SK-N-SH (cell line): Measurements from ENCODE around the gene CHID1. TPM values are rescaled to one million over a fixed set of nuclear protein-coding genes. Genes with fewer than 3 reads are reported as not detected.

Experiments used
- CTCF ChIA-PET: fragments of 300-600, 350-600 bp; formaldehyde crosslinking; extraction: SDS; loops from one replicate; lab custom pipeline; 2021; lab: Yijun Ruan, JAX
- POLR2A ChIA-PET: fragments of 350-600 bp; sonication (Branson Sonifier 250); formaldehyde crosslinking; extraction: SDS; loops from one replicate; lab custom pipeline; 2020; ENCODE audit warnings: antibody characterized with exemption, inconsistent platforms; lab: Yijun Ruan, JAX
- DNase-seq: peaks from one replicate; pipeline ENCODE4 v3.0.0; 2012
- H2AFZ ChIP-seq: fragments of 200-600 bp; sonication (generic); 2 replicates; pipeline ENCODE4 v1.8.1; 2016; ENCODE audit warnings: antibody characterized with exemption, mild to moderate bottlenecking, low read depth
- H3F3A ChIP-seq: fragments of 200-600 bp; sonication (generic); replicated peaks from 2 replicates; pipeline ENCODE3; 2016; ENCODE audit warnings: antibody characterized with exemption, mild to moderate bottlenecking; ENCODE audit not compliant: insufficient read depth
- H3K27ac ChIP-seq, 2 experiments: fragments of 200-500 bp in 1 of 2; fragments of 200-600 bp in 1 of 2; sonication (Bioruptor generic) in 1 of 2; sonication (generic), shearing (Covaris generic) in 1 of 2; 2 replicates each; pipeline versions ENCODE4 v1.5.1 to v1.6.1; 2014 to 2016; ENCODE audit warnings: low read depth in 2 of 2, inconsistent platforms in 1 of 2, low read length in 1 of 2, mild to moderate bottlenecking in 1 of 2, mixed read lengths in 1 of 2
- H3K27me3 ChIP-seq: fragments of 200-600 bp; sonication (generic), shearing (Covaris generic); 2 replicates; pipeline ENCODE4 v1.6.1; 2016; ENCODE audit warnings: mixed run types; ENCODE audit not compliant: insufficient read depth
- H3K36me3 ChIP-seq, 2 experiments: fragments of 200-500 bp in 1 of 2; fragments of 200-600 bp in 1 of 2; sonication (Bioruptor generic) in 1 of 2; sonication (generic) in 1 of 2; replicated peaks in 1 of 2; 2 replicates each; pipeline versions ENCODE3 to v1.5.1; 2014 to 2016; ENCODE audit warnings: low read length in 1 of 2, mild to moderate bottlenecking in 1 of 2; ENCODE audit not compliant: insufficient read depth in 2 of 2, control insufficient read depth in 1 of 2
- H3K4me1 ChIP-seq, 2 experiments: fragments of 200-500 bp in 1 of 2; fragments of 200-600 bp in 1 of 2; sonication (Bioruptor generic) in 1 of 2; sonication (generic), shearing (Covaris generic) in 1 of 2; 2 replicates each; pipeline versions ENCODE4 v1.5.1 to v1.6.1; 2014 to 2016; ENCODE audit warnings: low read depth in 1 of 2, low read length in 1 of 2, mixed run types in 1 of 2; ENCODE audit not compliant: insufficient read depth in 2 of 2, control insufficient read depth in 1 of 2
- H3K4me2 ChIP-seq: fragments of 200-600 bp; sonication (generic), shearing (Covaris generic); 2 replicates; pipeline ENCODE4 v1.6.1; 2017; ENCODE audit warnings: mixed run types
- H3K4me3 ChIP-seq, 2 experiments: fragments of 200-500 bp in 1 of 2; fragments of 200-600 bp in 1 of 2; sonication (Bioruptor generic) in 1 of 2; sonication (generic), shearing (Covaris generic) in 1 of 2; 2 replicates each; pipeline versions ENCODE4 v1.5.1 to v1.8.1; 2014 to 2016; ENCODE audit warnings: low read depth in 2 of 2, inconsistent platforms in 1 of 2, low read length in 1 of 2, mild to moderate bottlenecking in 1 of 2, mixed read lengths in 1 of 2, moderate library complexity in 1 of 2
- H3K79me2 ChIP-seq: fragments of 200-600 bp; sonication (generic); 2 replicates; pipeline ENCODE4 v1.8.1; 2017; ENCODE audit warnings: mild to moderate bottlenecking; ENCODE audit not compliant: insufficient read depth
- H3K9ac ChIP-seq: fragments of 200-600 bp; sonication (generic); 2 replicates; pipeline ENCODE4 v1.6.1; 2017; ENCODE audit warnings: mixed run types
- H3K9me2 ChIP-seq: fragments of 200-600 bp; sonication (generic); 2 replicates; pipeline ENCODE4 v1.6.1; 2017; ENCODE audit warnings: mixed run types
- H3K9me3 ChIP-seq: fragments of 200-600 bp; sonication (generic); 2 replicates; pipeline ENCODE4 v1.6.1; 2017; ENCODE audit warnings: mixed run types, mild to moderate bottlenecking, moderate library complexity
- H4K20me1 ChIP-seq: fragments of 200-600 bp; sonication (generic); 2 replicates; pipeline ENCODE4 v1.6.1; 2017; ENCODE audit warnings: mild to moderate bottlenecking, mixed run types; ENCODE audit not compliant: insufficient read depth
- CHD2 ChIP-seq: fragments of 150-350 bp; IDR thresholded peaks from 2 replicates; pipeline ENCODE4 v1.6.1; 2018; ENCODE audit warnings: low read length; ENCODE audit not compliant: partially characterized antibody
- EZH2phosphoT487 ChIP-seq: fragments of 200-600 bp; sonication (generic); IDR thresholded peaks from 2 replicates; pipeline ENCODE4 v1.6.1; 2017; ENCODE audit warnings: low read depth, mixed run types, mild to moderate bottlenecking, antibody characterized with exemption, moderate library complexity, borderline replicate concordance
- FOSL2 ChIP-seq: IDR thresholded peaks from 2 replicates; pipeline ENCODE4 v1.4.0; 2012; ENCODE audit warnings: low read depth, mild to moderate bottlenecking, moderate library complexity, borderline replicate concordance
- FOXJ3 ChIP-seq: sonication (generic); formaldehyde crosslinking; IDR thresholded peaks from 2 replicates; pipeline ENCODE4 v1.5.1; 2020; ENCODE audit warnings: mild to moderate bottlenecking, missing genetic modification reagents
- FOXM1 ChIP-seq: IDR thresholded peaks from 2 replicates; pipeline ENCODE4 v1.4.0; 2012; ENCODE audit warnings: low read depth, mild to moderate bottlenecking
- GATA2 ChIP-seq: sonication (generic); formaldehyde crosslinking; IDR thresholded peaks from 2 replicates; pipeline ENCODE4 v1.5.0; 2020; ENCODE audit warnings: mild to moderate bottlenecking, missing genetic modification reagents
- MXI1 ChIP-seq: IDR thresholded peaks from 2 replicates; pipeline ENCODE4 v1.6.1; 2012; ENCODE audit warnings: mild to moderate bottlenecking, low read depth, low read length, improper control_type of control experiment
- NFIC ChIP-seq: IDR thresholded peaks from 2 replicates; pipeline ENCODE4 v1.4.0; 2012; ENCODE audit warnings: borderline replicate concordance
- POLR2AphosphoS5 ChIP-seq: IDR thresholded peaks from 2 replicates; pipeline ENCODE4 v1.6.1; 2012; ENCODE audit warnings: low read depth, low read length
- RCOR1 ChIP-seq: fragments of 150-350 bp; IDR thresholded peaks from 2 replicates; pipeline ENCODE4 v1.6.1; 2017; ENCODE audit warnings: antibody characterized with exemption, low read length
- RFX5 ChIP-seq: IDR thresholded peaks from 2 replicates; pipeline ENCODE4 v1.6.1; 2012; ENCODE audit warnings: mild to moderate bottlenecking, improper control_type of control experiment, low read length
- TAF1 ChIP-seq: IDR thresholded peaks from 2 replicates; pipeline ENCODE4 v1.6.1; 2012; ENCODE audit warnings: low read depth, mild to moderate bottlenecking, low read length, moderate library complexity, borderline replicate concordance
- TCF12 ChIP-seq: IDR thresholded peaks from 2 replicates; pipeline ENCODE4 v1.4.0; 2012
- TEAD4 ChIP-seq: IDR thresholded peaks from 2 replicates; pipeline ENCODE4 v1.4.0; 2012; ENCODE audit warnings: mild to moderate bottlenecking, borderline replicate concordance; ENCODE audit not compliant: insufficient read depth
- YY1 ChIP-seq: IDR thresholded peaks from 2 replicates; pipeline ENCODE4 v1.4.0; 2012; ENCODE audit warnings: low read depth, mild to moderate bottlenecking
- WGBS: methylation state at CpG from one replicate; pipeline ENCODE4 v1.1.6; 2017; ENCODE audit warnings: low lambda C conversion rate; 5-methylcytosine and 5-hydroxymethylcytosine counted together
- polyA plus RNA-seq, 3 experiments: library from polyadenylated mRNA; depleted of rRNA; stranded (reverse); fragments of >200 nt; gene quantifications; 2 replicates each; pipeline ENCODE4 v1.2.3, GENCODE V29; 2012
- TF ChIP-seq, protein P1 (sequence below): IDR thresholded peaks from 2 replicates; pipeline ENCODE4; 2012
- TF ChIP-seq, protein P2 (sequence below): IDR thresholded peaks from 2 replicates; pipeline ENCODE4 v1.6.1; 2012; ENCODE audit warnings: mild to moderate bottlenecking, low read depth, low read length, moderate library complexity
- TF ChIP-seq, protein P3 (sequence below): fragments of 150-350 bp; IDR thresholded peaks from 2 replicates; pipeline ENCODE4 v1.6.1; 2016; ENCODE audit warnings: mild to moderate bottlenecking, low read depth, low read length
- TF ChIP-seq, protein P4 (sequence below): fragments of 150-350 bp; IDR thresholded peaks from 2 replicates; pipeline ENCODE4 v1.6.1; 2017; ENCODE audit warnings: antibody characterized with exemption, low read length, low read depth, borderline replicate concordance
- TF ChIP-seq, protein P5 (sequence below): IDR thresholded peaks from 2 replicates; pipeline ENCODE4 v1.4.0; 2012; ENCODE audit warnings: low read depth
- TF ChIP-seq, protein P6 (sequence below): IDR thresholded peaks from 2 replicates; pipeline ENCODE4 v1.4.0; 2012; ENCODE audit warnings: low read depth, borderline replicate concordance
- TF ChIP-seq, protein P7 (sequence below): IDR thresholded peaks from 2 replicates; pipeline ENCODE4 v1.4.0; 2012; ENCODE audit warnings: low read depth, borderline replicate concordance

Gene CHID1
- polyA plus RNA-seq, 1 of the 3 experiments (the other 2 are of a cell fraction): 231 TPM

DNA sequence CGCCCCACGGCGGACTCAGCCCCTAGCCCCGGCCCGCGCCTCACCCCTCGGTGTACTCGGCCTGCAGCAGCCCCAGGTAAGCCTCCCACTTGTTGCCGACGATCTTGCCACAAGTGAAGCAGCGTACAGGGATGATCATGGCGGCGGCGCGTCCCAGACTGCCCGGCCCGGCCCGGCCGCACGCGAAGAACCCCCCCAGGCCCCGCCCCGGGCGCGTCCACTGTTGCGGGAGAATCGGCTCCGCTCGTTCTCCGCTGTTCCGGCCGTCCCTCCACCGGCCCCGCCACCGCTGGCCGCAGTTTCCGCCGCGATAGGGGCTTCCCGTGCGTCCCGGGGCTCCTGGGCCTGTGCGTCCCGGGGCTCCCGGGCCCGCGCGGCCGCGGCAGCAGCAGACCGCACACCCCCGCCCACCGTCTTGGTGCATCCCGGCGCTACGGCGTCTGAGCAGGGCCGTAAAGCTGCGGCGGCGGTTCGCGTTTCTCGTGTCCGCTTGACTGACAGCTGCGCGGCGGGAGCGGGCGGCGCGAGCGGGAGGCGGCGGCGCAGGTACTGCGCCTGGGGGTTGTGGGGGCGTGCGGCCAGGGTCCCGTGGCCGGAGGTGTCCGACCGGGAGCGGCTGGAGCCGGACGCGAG is 68.1 kb downstream of the CHID1 start, which contains the start of the genes POLR2L and TSPAN4:
POLR2L (minus strand) TSS at position 160 of the 633 bp plus-strand sequence; CDS start at position 139, 21 bp downstream.
TSPAN4 (plus strand) TSS at position 483 of the 633 bp plus-strand sequence. CDS start 7,453 bp downstream, outside the sequence.
- ChIA-PET CTCF (interaction anchor here (1.1 to 7.5 kb wide), 3 partner anchors 31 to 208 kb away, joined by 3 to 70 read pairs (median 4); no protein-coding TSS in a partner anchor), POLR2A (interaction anchor here (0.8 to 2.6 kb wide), 8 partner anchors 9 to 212 kb away, joined by 3 to 13 read pairs (median 5); partner anchors contain the start of genes CD151, PNPLA2 and RPLP2)
- Histone ChIP-seq H3K4me2 (peak within 1 kb of the TSS; percentile 100), H3F3A (peaks cover 50% of the 10 kb centered on the region), H2AFZ (no peak within 1 kb of the TSS), H3K4me3 (peak within 1 kb of the TSS; percentile 95 to 100), H3K79me2 (peaks cover 76% of the 10 kb centered on the region), H3K36me3 (peaks cover 17 to 30% of the 10 kb centered on the region in 2 experiments), H3K9ac (peak within 1 kb of the TSS; percentile 97), H3K27me3 (no peaks in the 10 kb centered on the region), H3K4me1 (peaks cover 24 to 35% of the 10 kb centered on the region in 2 experiments; a peak in 3 of 4 replicates), H3K9me2 (no peaks in the 10 kb centered on the region), H3K27ac (peak within 1 kb of the TSS; percentile 91 to 96), H3K9me3 (no peaks in the 10 kb centered on the region), H4K20me1 (peaks cover 47% of the 10 kb centered on the region)
- peak; percentile 97 for DNase-seq
- no CpG with 5 or more reads among the region's 87 CpGs for WGBS
- TF ChIP-seq RFX5: no peak
- TF ChIP-seq, protein P1, sequence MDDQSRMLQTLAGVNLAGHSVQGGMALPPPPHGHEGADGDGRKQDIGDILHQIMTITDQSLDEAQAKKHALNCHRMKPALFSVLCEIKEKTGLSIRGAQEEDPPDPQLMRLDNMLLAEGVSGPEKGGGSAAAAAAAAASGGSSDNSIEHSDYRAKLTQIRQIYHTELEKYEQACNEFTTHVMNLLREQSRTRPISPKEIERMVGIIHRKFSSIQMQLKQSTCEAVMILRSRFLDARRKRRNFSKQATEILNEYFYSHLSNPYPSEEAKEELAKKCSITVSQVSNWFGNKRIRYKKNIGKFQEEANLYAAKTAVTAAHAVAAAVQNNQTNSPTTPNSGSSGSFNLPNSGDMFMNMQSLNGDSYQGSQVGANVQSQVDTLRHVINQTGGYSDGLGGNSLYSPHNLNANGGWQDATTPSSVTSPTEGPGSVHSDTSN: peak; percentile 98
- TF ChIP-seq FOSL2: no peak
- TF ChIP-seq, protein P2, sequence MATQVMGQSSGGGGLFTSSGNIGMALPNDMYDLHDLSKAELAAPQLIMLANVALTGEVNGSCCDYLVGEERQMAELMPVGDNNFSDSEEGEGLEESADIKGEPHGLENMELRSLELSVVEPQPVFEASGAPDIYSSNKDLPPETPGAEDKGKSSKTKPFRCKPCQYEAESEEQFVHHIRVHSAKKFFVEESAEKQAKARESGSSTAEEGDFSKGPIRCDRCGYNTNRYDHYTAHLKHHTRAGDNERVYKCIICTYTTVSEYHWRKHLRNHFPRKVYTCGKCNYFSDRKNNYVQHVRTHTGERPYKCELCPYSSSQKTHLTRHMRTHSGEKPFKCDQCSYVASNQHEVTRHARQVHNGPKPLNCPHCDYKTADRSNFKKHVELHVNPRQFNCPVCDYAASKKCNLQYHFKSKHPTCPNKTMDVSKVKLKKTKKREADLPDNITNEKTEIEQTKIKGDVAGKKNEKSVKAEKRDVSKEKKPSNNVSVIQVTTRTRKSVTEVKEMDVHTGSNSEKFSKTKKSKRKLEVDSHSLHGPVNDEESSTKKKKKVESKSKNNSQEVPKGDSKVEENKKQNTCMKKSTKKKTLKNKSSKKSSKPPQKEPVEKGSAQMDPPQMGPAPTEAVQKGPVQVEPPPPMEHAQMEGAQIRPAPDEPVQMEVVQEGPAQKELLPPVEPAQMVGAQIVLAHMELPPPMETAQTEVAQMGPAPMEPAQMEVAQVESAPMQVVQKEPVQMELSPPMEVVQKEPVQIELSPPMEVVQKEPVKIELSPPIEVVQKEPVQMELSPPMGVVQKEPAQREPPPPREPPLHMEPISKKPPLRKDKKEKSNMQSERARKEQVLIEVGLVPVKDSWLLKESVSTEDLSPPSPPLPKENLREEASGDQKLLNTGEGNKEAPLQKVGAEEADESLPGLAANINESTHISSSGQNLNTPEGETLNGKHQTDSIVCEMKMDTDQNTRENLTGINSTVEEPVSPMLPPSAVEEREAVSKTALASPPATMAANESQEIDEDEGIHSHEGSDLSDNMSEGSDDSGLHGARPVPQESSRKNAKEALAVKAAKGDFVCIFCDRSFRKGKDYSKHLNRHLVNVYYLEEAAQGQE: peak; percentile 63; the same call in 1 of the 2 replicates
- no peak for TF ChIP-seq TCF12
- TF ChIP-seq, protein P3, sequence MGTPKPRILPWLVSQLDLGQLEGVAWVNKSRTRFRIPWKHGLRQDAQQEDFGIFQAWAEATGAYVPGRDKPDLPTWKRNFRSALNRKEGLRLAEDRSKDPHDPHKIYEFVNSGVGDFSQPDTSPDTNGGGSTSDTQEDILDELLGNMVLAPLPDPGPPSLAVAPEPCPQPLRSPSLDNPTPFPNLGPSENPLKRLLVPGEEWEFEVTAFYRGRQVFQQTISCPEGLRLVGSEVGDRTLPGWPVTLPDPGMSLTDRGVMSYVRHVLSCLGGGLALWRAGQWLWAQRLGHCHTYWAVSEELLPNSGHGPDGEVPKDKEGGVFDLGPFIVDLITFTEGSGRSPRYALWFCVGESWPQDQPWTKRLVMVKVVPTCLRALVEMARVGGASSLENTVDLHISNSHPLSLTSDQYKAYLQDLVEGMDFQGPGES: no peak
- no peak for TF ChIP-seq TEAD4
- TF ChIP-seq FOXM1: 0 out of 2 replicates have a peak, but pooled peaks have one; percentile 42
- peak; percentile 79 for TF ChIP-seq YY1
- TF ChIP-seq, protein P4, sequence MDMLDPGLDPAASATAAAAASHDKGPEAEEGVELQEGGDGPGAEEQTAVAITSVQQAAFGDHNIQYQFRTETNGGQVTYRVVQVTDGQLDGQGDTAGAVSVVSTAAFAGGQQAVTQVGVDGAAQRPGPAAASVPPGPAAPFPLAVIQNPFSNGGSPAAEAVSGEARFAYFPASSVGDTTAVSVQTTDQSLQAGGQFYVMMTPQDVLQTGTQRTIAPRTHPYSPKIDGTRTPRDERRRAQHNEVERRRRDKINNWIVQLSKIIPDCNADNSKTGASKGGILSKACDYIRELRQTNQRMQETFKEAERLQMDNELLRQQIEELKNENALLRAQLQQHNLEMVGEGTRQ: no peak
- TF ChIP-seq, protein P5, sequence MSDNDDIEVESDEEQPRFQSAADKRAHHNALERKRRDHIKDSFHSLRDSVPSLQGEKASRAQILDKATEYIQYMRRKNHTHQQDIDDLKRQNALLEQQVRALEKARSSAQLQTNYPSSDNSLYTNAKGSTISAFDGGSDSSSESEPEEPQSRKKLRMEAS: peak; percentile 97
- no peak for TF ChIP-seq CHD2
- TF ChIP-seq TAF1: peak; percentile 97
- TF ChIP-seq, protein P6, sequence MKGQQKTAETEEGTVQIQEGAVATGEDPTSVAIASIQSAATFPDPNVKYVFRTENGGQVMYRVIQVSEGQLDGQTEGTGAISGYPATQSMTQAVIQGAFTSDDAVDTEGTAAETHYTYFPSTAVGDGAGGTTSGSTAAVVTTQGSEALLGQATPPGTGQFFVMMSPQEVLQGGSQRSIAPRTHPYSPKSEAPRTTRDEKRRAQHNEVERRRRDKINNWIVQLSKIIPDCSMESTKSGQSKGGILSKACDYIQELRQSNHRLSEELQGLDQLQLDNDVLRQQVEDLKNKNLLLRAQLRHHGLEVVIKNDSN: no peak
- TF ChIP-seq GATA2: no peak
- TF ChIP-seq, protein P7, sequence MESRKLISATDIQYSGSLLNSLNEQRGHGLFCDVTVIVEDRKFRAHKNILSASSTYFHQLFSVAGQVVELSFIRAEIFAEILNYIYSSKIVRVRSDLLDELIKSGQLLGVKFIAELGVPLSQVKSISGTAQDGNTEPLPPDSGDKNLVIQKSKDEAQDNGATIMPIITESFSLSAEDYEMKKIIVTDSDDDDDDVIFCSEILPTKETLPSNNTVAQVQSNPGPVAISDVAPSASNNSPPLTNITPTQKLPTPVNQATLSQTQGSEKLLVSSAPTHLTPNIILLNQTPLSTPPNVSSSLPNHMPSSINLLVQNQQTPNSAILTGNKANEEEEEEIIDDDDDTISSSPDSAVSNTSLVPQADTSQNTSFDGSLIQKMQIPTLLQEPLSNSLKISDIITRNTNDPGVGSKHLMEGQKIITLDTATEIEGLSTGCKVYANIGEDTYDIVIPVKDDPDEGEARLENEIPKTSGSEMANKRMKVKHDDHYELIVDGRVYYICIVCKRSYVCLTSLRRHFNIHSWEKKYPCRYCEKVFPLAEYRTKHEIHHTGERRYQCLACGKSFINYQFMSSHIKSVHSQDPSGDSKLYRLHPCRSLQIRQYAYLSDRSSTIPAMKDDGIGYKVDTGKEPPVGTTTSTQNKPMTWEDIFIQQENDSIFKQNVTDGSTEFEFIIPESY: 0 out of 2 replicates have a peak, but pooled peaks have one; percentile 9
- TF ChIP-seq RCOR1: no peak
- TF ChIP-seq NFIC: no peak
- peak; percentile 100 for TF ChIP-seq MXI1
- TF ChIP-seq FOXJ3 (CRISPR knock-in tag): no peak
- TF ChIP-seq EZH2phosphoT487: no peak
- peak; percentile 99 for TF ChIP-seq POLR2AphosphoS5
